GM18867 (cell line): ENCODE results near the gene TMIGD1.

Experiments used
- ATAC-seq: cut with Tn5 transposase; IDR thresholded peaks from one replicate; pipeline ENCODE4 v1.9.1; 2021; ENCODE audit warnings: mild to moderate bottlenecking, moderate library complexity; ENCODE audit not compliant: unreplicated experiment

The TMIGD1 gene, protein sequence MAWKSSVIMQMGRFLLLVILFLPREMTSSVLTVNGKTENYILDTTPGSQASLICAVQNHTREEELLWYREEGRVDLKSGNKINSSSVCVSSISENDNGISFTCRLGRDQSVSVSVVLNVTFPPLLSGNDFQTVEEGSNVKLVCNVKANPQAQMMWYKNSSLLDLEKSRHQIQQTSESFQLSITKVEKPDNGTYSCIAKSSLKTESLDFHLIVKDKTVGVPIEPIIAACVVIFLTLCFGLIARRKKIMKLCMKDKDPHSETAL

DNA sequence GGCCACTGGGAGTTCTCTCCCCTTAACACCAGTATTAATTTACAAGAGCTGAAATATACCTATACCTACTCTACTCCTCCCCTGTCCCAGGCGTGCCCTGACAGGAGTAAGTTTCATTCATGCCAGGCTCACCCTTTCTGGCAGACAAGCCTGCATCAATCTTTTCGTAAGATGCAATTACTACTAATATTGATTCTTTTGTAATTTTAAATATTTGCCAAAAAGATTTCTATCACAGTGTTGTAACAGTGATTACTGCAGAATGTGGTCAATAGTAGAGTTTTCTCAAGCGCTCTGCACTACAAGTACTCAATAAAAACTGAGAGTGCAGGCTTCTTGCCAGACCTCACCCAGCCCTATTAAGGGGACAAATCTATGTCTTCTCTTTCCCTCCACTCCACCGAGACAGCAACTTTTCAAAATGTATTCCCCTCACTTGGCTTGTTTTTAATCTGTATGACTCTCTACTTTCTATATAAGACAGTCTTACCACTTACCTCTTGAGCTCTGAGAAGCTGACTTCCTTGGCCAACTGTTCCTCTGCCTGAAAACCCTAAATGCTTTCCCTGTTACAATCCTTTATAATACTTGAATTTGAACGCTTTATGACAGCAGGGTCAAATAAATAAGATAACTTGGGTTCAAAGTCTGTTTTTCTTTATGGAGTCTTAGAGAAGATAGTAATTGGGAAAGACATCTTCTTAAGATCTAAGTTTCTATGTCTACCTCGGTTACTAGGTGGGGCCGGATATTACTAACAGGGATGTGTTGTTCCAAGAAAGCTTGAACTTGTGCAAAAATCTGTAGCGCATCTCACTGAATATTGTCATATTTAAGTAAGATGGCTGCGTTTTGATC is at the start of gene TMIGD1:
Gene TMIGD1, minus strand, starts transcription at position 555 of the 858 bp plus-strand sequence. CDS start 1,924 bp downstream, outside the sequence.
- no peak for ATAC-seq

- ATAC-seq, result no peak
Measured at GRCh38 chr17:30382345-30382744, 48.5 kb upstream of the TMIGD1 start.

- ATAC-seq, result no peak
Measured at GRCh38 chr17:30381340-30381659, 47.4 kb upstream of the TMIGD1 start.

DNA sequence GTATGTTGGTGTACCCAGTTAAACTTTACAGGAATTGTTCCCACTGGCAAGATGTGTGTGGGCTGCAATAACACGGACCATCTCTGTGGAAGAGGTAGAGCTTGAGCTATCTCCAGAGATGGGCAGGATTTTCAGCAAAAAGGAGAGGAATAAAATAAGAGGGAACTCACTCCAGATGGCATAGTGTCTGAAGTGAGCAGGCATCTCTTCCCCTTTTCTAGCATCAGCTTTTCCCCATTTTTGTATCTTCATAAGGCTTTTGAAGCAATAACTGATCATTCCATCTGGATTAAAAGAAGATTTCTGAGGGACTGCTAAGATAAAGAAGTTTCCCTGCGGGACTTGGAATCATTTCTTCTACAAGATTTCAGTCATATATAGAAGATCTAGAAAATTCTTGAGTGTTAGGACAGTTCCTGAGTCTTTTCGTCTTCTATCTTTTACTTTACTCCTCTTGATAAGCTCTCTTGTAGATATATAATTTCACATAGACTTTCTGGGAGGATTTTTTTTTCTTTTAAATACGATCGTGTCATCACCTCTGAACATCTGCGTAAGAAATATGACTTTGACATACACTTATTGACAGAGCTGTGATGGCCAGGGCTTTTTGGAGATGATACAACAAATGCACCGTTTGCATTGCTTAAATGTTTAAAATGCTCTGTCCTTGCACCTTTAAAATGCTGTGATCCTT is 46.9 kb upstream of the TMIGD1 start:
- ATAC-seq, result no peak

- ATAC-seq, result peak; percentile 29
Measured at GRCh38 chr17:30379903-30380381, 46.1 kb upstream of the TMIGD1 start.

- peak; percentile 13 for ATAC-seq
Measured at GRCh38 chr17:30379303-30379902, 45.5 kb upstream of the TMIGD1 start.

GRCh38 chr17:30378825-30379302 is 45.0 kb upstream of the TMIGD1 start, which contains the start of gene CPD:
TSS of gene CPD (plus strand) at chr17:30378927. CDS start at chr17:30378981, 54 bp downstream.
- peak; percentile 85 for ATAC-seq

DNA sequence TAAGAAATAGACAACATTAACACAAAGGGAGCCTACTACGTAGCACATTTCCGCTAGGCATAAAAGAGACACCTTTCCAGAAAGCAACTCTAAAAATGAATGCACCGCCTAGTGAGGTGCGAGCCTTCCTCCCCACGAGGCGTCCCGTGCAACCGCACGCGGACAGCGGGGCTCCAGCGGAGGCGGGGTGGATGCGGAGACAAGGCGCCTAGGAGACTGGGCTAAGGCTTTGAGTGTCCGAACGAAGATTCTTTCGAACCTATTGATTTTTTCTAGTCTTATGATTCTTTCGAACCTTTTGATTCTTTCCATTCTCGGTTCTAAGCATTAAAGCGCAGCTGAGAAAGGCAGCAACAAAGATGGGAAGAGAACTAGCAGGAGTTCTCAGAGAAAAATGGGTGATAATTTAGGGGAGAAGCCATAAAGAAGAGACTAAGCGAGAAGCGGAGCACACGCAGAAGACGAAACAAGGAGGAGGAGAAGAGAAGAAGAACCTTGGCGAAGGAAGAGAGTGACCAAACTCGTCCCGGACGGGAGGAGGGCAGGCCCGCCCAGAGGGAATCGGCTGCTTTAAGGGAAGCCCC is 44.5 kb upstream of the TMIGD1 start:
- peak; percentile 5 for ATAC-seq

- no peak for ATAC-seq
Measured at GRCh38 chr17:30377574-30378240, 43.9 kb upstream of the TMIGD1 start.

- no peak for ATAC-seq
Measured at GRCh38 chr17:30376621-30377452, 43.0 kb upstream of the TMIGD1 start.

DNA sequence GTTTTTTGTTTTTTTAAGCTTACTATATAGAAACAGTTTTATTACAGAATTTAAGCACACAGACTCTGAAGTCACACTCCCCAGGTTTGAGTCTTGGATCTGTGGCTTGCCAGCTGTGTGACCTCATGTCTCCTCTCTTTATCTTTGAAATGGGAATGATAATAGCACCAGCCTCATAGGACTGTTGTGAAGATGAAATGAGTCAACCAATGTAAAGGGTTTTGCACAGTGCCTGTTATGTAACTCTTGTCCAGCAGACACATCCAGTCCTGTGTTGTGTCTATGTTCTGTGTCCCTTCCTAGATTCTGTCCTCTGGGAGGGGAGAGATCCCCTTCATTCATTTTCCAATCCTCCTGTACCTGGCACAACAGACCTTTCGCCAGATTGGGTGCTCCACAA is 41.8 kb upstream of the TMIGD1 start:
- ATAC-seq, result no peak

- ATAC-seq, result no peak
Measured at GRCh38 chr17:30372755-30373154, 38.9 kb upstream of the TMIGD1 start.

- ATAC-seq, result no peak
Measured at GRCh38 chr17:30369995-30370394, 36.1 kb upstream of the TMIGD1 start.

- no peak for ATAC-seq
Measured at GRCh38 chr17:30368912-30369720, 35.3 kb upstream of the TMIGD1 start.

DNA sequence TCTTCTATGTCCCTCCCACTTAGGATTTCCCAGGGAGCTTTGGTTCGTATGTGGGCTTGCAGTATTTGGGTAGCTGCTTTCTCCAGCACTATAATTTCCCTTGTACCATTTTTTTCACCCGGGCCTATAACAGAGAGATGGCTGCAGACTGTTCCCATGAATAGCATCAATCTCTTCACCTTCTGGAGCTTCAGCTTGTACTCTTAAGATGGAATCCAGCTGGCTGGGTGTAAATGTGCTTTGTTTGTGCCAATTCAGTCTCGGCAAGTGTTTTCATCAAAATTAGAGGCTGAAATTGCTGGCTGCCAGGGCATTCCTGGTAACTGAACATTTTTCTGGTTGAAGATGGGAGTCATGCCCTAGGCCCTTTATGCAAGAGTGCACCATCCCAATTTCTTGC is 32.7 kb upstream of the TMIGD1 start:
- no peak for ATAC-seq

DNA sequence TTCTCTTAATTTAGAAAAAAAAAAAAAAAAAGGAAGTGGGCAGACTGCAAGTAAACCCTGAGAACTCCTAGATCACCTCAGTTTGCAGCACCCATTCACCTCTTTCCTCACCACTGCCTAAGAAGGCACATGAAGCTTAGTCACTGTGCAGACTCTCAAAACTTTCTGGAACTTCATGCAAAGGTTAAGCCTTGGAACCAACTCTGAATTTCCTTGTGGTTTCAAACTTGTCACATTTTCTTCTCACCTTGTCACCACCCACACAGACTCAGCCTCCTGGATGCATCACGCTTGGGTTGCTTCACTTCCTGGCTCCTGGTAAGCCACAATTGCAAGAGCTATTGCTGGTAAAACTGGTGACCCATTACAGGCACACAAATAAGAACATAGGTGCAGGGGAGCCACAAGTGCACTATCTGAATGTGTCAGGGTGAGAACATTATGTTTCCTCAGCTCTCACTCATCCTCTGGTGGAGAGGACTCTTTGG is 29.9 kb upstream of the TMIGD1 start:
- ATAC-seq, result peak; percentile 85

GRCh38 chr17:30361766-30362279 is 28.0 kb upstream of the TMIGD1 start:
- ATAC-seq, result no peak
